ENCODE measurements around the gene PXN. TPM values are rescaled to one million over a fixed set of nuclear protein-coding genes. Genes with fewer than 3 reads are reported as not detected.

Gene PXN
- total RNA-seq, 2 donors from 2014 or later = 80.5 to 89.6 TPM

- no peaks in the 10 kb centered on the region for H3K27me3 Mint-ChIP-seq (ENCODE audit: low read depth)
- ATAC-seq (replicated peaks in 1 of 2) = no peak
- no peaks in the 10 kb centered on the region for H3K36me3 Mint-ChIP-seq (ENCODE audit: insufficient read depth in 2 of 2)
- peak overlapping the region; percentile 73 to 87 for H3K4me3 Mint-ChIP-seq
- no peaks in the 10 kb centered on the region for H3K9me3 Mint-ChIP-seq
- peak overlapping the region; percentile 99 for H3K27ac Mint-ChIP-seq
- DNase-seq = no peak
- H3K4me1 Mint-ChIP-seq (ENCODE audit: low read depth) = peaks cover 86% of the 10 kb centered on the region
Measured at GRCh38 chr12:120230974-120231315, 34.6 kb downstream of the PXN start.

GRCh38 chr12:120230326-120230973, 35.1 kb downstream of the PXN start:
- peak overlapping the region; percentile 73 to 87 for H3K4me3 Mint-ChIP-seq
- no peaks in the 10 kb centered on the region for H3K36me3 Mint-ChIP-seq (ENCODE audit: insufficient read depth in 2 of 2)
- DNase-seq = no peak

GRCh38 chr12:120229487-120230325, 35.8 kb downstream of the PXN start:
- H3K4me3 Mint-ChIP-seq = no peak overlapping the region

More at GRCh38 chr12:120230326-120230973, 35.1 kb downstream of the PXN start:
- no peak for ATAC-seq (replicated peaks in 1 of 2)
- no peaks in the 10 kb centered on the region for H3K27me3 Mint-ChIP-seq (ENCODE audit: low read depth)
- no peaks in the 10 kb centered on the region for H3K9me3 Mint-ChIP-seq
- peak overlapping the region; percentile 99 for H3K27ac Mint-ChIP-seq
- H3K4me1 Mint-ChIP-seq (ENCODE audit: low read depth) = peaks cover 86% of the 10 kb centered on the region

GRCh38 chr12:120229071-120229486, 36.5 kb downstream of the PXN start:
- ATAC-seq (replicated peaks in 1 of 2) (no peak), DNase-seq (no peak)
- peaks cover 82% of the 10 kb centered on the region for H3K4me1 Mint-ChIP-seq (ENCODE audit: low read depth)
- H3K36me3 Mint-ChIP-seq (ENCODE audit: insufficient read depth in 2 of 2) = no peaks in the 10 kb centered on the region
- H3K27me3 Mint-ChIP-seq (ENCODE audit: low read depth) = no peaks in the 10 kb centered on the region
- H3K4me3 Mint-ChIP-seq = peak overlapping the region in 1 of 2 donors; percentile 70
- H3K9me3 Mint-ChIP-seq = no peaks in the 10 kb centered on the region
- peak overlapping the region; percentile 55 for H3K27ac Mint-ChIP-seq

More at GRCh38 chr12:120229487-120230325, 35.8 kb downstream of the PXN start:
- ATAC-seq (replicated peaks in 1 of 2) = no peak
- Mint-ChIP-seq H3K4me1 (ENCODE audit: low read depth) (peaks cover 84% of the 10 kb centered on the region), H3K9me3 (no peaks in the 10 kb centered on the region), H3K27me3 (ENCODE audit: low read depth) (no peaks in the 10 kb centered on the region), H3K36me3 (ENCODE audit: insufficient read depth in 2 of 2) (no peaks in the 10 kb centered on the region), H3K27ac (peak overlapping the region; percentile 99)
- no peak for DNase-seq

- Mint-ChIP-seq H3K27ac (peak overlapping the region; percentile 39), H3K27me3 (ENCODE audit: low read depth) (no peaks in the 10 kb centered on the region), H3K9me3 (no peaks in the 10 kb centered on the region), H3K4me3 (peak overlapping the region; percentile 64 to 70), H3K36me3 (ENCODE audit: insufficient read depth in 2 of 2) (peaks cover 0 to 1% of the 10 kb centered on the region in 2 donors), H3K4me1 (ENCODE audit: low read depth) (peaks cover 76% of the 10 kb centered on the region)
- DNase-seq (peak; percentile 89 to 91), ATAC-seq (replicated peaks in 1 of 2) (peak; percentile 76 to 83)
Measured at GRCh38 chr12:120228291-120229070, 37.0 kb downstream of the PXN start.

GRCh38 chr12:120228041-120228290, 37.6 kb downstream of the PXN start:
- H3K27ac Mint-ChIP-seq = peak overlapping the region; percentile 39
- peak overlapping the region; percentile 64 to 70 for H3K4me3 Mint-ChIP-seq
- H3K9me3 Mint-ChIP-seq = no peaks in the 10 kb centered on the region
- H3K27me3 Mint-ChIP-seq (ENCODE audit: low read depth) = no peaks in the 10 kb centered on the region
- H3K36me3 Mint-ChIP-seq (ENCODE audit: insufficient read depth in 2 of 2) = peaks cover 0 to 4% of the 10 kb centered on the region in 2 donors
- H3K4me1 Mint-ChIP-seq (ENCODE audit: low read depth) = peaks cover 74% of the 10 kb centered on the region
- peak in 1 of 2 donors; percentile 1 for ATAC-seq (replicated peaks in 1 of 2)
- DNase-seq = no peak

- Mint-ChIP-seq H3K9me3 (no peaks in the 10 kb centered on the region), H3K4me3 (no peak overlapping the region), H3K27ac (peak overlapping the region; percentile 39), H3K27me3 (ENCODE audit: low read depth) (no peaks in the 10 kb centered on the region), H3K4me1 (ENCODE audit: low read depth) (peaks cover 72% of the 10 kb centered on the region), H3K36me3 (ENCODE audit: insufficient read depth in 2 of 2) (peaks cover 0 to 8% of the 10 kb centered on the region in 2 donors)
- ATAC-seq (replicated peaks in 1 of 2) (no peak), DNase-seq (no peak)
Measured at GRCh38 chr12:120227233-120228040, 38.1 kb downstream of the PXN start.

- H3K36me3 Mint-ChIP-seq (ENCODE audit: insufficient read depth in 2 of 2) = peaks cover 0 to 8% of the 10 kb centered on the region in 2 donors
- H3K27me3 Mint-ChIP-seq (ENCODE audit: low read depth) = no peaks in the 10 kb centered on the region
- peak overlapping the region; percentile 96 for H3K27ac Mint-ChIP-seq
- peak overlapping the region; percentile 78 to 87 for H3K4me3 Mint-ChIP-seq
- H3K9me3 Mint-ChIP-seq = no peaks in the 10 kb centered on the region
- peaks cover 58% of the 10 kb centered on the region for H3K4me1 Mint-ChIP-seq (ENCODE audit: low read depth)
- peak; percentile 27 to 47 for ATAC-seq (replicated peaks in 1 of 2)
- DNase-seq = peak in 1 of 2 donors; percentile 35
Measured at GRCh38 chr12:120225852-120226640, 39.5 kb downstream of the PXN start.

GRCh38 chr12:120225200-120225558, 40.4 kb downstream of the PXN start:
- Mint-ChIP-seq H3K27me3 (ENCODE audit: low read depth) (no peaks in the 10 kb centered on the region), H3K4me1 (ENCODE audit: low read depth) (peaks cover 49% of the 10 kb centered on the region), H3K36me3 (ENCODE audit: insufficient read depth in 2 of 2) (peaks cover 0 to 9% of the 10 kb centered on the region in 2 donors), H3K27ac (peak overlapping the region; percentile 96), H3K9me3 (no peaks in the 10 kb centered on the region), H3K4me3 (peak overlapping the region; percentile 78 to 87)
- no peak for DNase-seq
- no peak for ATAC-seq (replicated peaks in 1 of 2)

- Mint-ChIP-seq H3K9me3 (no peaks in the 10 kb centered on the region), H3K4me3 (peak overlapping the region; percentile 78 to 87)
- ATAC-seq (replicated peaks in 1 of 2) = no peak
Measured at GRCh38 chr12:120224304-120225199, 41.0 kb downstream of the PXN start.

More at GRCh38 chr12:120224304-120225199, 41.0 kb downstream of the PXN start:
- H3K27ac Mint-ChIP-seq = no peak overlapping the region
- no peak for DNase-seq
- peaks cover 0 to 9% of the 10 kb centered on the region in 2 donors for H3K36me3 Mint-ChIP-seq (ENCODE audit: insufficient read depth in 2 of 2)
- H3K27me3 Mint-ChIP-seq (ENCODE audit: low read depth) = no peaks in the 10 kb centered on the region
- H3K4me1 Mint-ChIP-seq (ENCODE audit: low read depth) = peaks cover 43% of the 10 kb centered on the region

Measured in activated T-cell treated with anti-CD3 and anti-CD28 coated beads, Interleukin-2, amount 50 U/mL, for 72 hours (primary cell).